GM12892 (cell line): ENCODE data around the gene PRSS21.

Experiments
- DNase-seq: peaks from one replicate; pipeline ENCODE4 v3.0.0; 2011; ENCODE audit not compliant: insufficient read length
- FAIRE-seq: peaks from 2 replicates; lab custom pipeline; 2011; peaks lifted over from hg19 to GRCh38; lab: Jason Lieb, UNC
- POLR2A ChIP-seq: IDR thresholded peaks from 2 replicates; pipeline ENCODE4 v1.6.1; 2011; ENCODE audit warnings: low read depth, low read length, control low read depth
- POLR2AphosphoS5 ChIP-seq: IDR thresholded peaks from 2 replicates; pipeline ENCODE4 v1.6.1; 2011; ENCODE audit warnings: low read depth, low read length, control low read depth
- TAF1 ChIP-seq: IDR thresholded peaks from 2 replicates; pipeline ENCODE4 v1.6.1; 2011; ENCODE audit warnings: low read depth, mild to moderate bottlenecking, control low read depth, low read length, borderline replicate concordance

PRSS21 gene

GRCh38 chr16:2782583-2783351 is 34.3 kb upstream of the PRSS21 start:
- TF ChIP-seq POLR2AphosphoS5 (no peak), TAF1 (no peak), POLR2A (no peak)
- DNase-seq (no peak), FAIRE-seq (no peak)

- no peak for FAIRE-seq
- DNase-seq, result no peak
- no peak for TF ChIP-seq TAF1
- TF ChIP-seq POLR2A, result no peak
- no peak for TF ChIP-seq POLR2AphosphoS5
Measured at GRCh38 chr16:2783581-2784357, 33.3 kb upstream of the PRSS21 start.

- TF ChIP-seq TAF1, result no peak
- no peak for TF ChIP-seq POLR2A
- TF ChIP-seq POLR2AphosphoS5, result no peak
- FAIRE-seq, result no peak
Measured at GRCh38 chr16:2784358-2785100, 32.5 kb upstream of the PRSS21 start.

GRCh38 chr16:2785101-2785991 is 31.7 kb upstream of the PRSS21 start:
- FAIRE-seq (no peak), DNase-seq (no peak)
- TF ChIP-seq POLR2AphosphoS5, result no peak
- no peak for TF ChIP-seq POLR2A
- no peak for TF ChIP-seq TAF1

More at GRCh38 chr16:2784358-2785100, 32.5 kb upstream of the PRSS21 start:
- no peak for DNase-seq

GRCh38 chr16:2786061-2786825 is 30.8 kb upstream of the PRSS21 start:
- no peak for TF ChIP-seq POLR2A
- no peak for TF ChIP-seq TAF1
- TF ChIP-seq POLR2AphosphoS5, result no peak
- FAIRE-seq, result no peak
- no peak for DNase-seq

GRCh38 chr16:2786826-2787151 is 30.2 kb upstream of the PRSS21 start:
- no peak for DNase-seq
- FAIRE-seq, result no peak
- TF ChIP-seq POLR2AphosphoS5 (no peak), TAF1 (no peak), POLR2A (no peak)

GRCh38 chr16:2787406-2787805 is 29.6 kb upstream of the PRSS21 start, which contains the start of gene PRSS33:
Gene PRSS33, minus strand, starts transcription at chr16:2787560. Its CDS starts 1,013 bp downstream, at chr16:2786547.
- DNase-seq (no peak), FAIRE-seq (no peak)
- TF ChIP-seq POLR2A, result no peak
- no peak for TF ChIP-seq TAF1
- TF ChIP-seq POLR2AphosphoS5, result no peak

GRCh38 chr16:2787961-2788360 is 29.1 kb upstream of the PRSS21 start:
- DNase-seq (no peak), FAIRE-seq (no peak)
- TF ChIP-seq POLR2AphosphoS5, result no peak
- TF ChIP-seq POLR2A, result no peak

- no peak for DNase-seq
- TF ChIP-seq TAF1 (no peak), POLR2A (no peak), POLR2AphosphoS5 (no peak)
Measured at GRCh38 chr16:2790631-2791030, 26.4 kb upstream of the PRSS21 start.

GRCh38 chr16:2791174-2791573 is 25.9 kb upstream of the PRSS21 start:
- TF ChIP-seq POLR2AphosphoS5 (no peak), TAF1 (no peak), POLR2A (no peak)
- no peak for DNase-seq
- no peak for FAIRE-seq

More at GRCh38 chr16:2790631-2791030, 26.4 kb upstream of the PRSS21 start:
- no peak for FAIRE-seq
